ENCODE data around the gene PTGES. TPM values are rescaled to one million over a fixed set of nuclear protein-coding genes. Genes with fewer than 3 reads are reported as not detected.

Gene PTGES
- total RNA-seq, 1 experiment from 2014 or later = 4.0 TPM

DNA sequence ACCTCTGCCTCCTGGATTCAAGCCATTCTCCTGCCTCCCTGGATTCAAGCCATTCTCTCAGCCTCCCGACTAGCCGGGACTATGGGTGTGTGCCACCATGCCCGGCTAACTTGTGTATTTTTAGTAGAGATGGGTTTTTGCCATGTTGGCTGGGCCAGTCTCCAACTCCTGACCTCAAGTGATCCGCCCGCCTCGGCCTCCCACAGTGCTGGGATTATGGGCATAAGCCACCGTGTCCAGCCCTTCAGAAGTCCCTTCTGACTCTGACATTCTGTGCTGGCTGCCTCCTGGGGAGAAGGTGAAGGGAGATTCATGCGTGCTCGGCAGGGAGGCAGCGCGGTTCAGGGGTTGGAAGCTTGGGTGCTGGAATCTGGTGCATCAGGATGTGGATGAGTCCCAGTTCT, 58.6 kb downstream of the PTGES start:
- intact Hi-C loops (cut with micrococcal nuclease; ENCODE audit: unreplicated experiment) = no loop called here
- POLR2A ChIA-PET = no interaction called here
- Mint-ChIP-seq H3K4me3 (ENCODE audit: unreplicated experiment) (no peak overlapping the region), H3K27me3 (ENCODE audit: insufficient read depth, unreplicated experiment) (peaks cover 6% of the 10 kb centered on the region), H3K27ac (ENCODE audit: unreplicated experiment) (no peak overlapping the region), H3K9me3 (ENCODE audit: unreplicated experiment) (no peaks in the 10 kb centered on the region), H3K36me3 (ENCODE audit: insufficient read depth, unreplicated experiment) (no peaks in the 10 kb centered on the region), H3K4me1 (ENCODE audit: low read depth, unreplicated experiment) (peaks cover 5% of the 10 kb centered on the region)
- Histone ChIP-seq H3K36me3 (ENCODE audit: control insufficient read depth, insufficient read depth, low read length) (no peaks in the 10 kb centered on the region), H3K27me3 (replicated peaks; ENCODE audit: control insufficient read depth, insufficient read depth, low read length) (peaks cover 2% of the 10 kb centered on the region), H3K4me1 (no peaks in the 10 kb centered on the region), H3K4me3 (ENCODE audit: low read depth, low read length) (no peak overlapping the region), H3K9me3 (no peaks in the 10 kb centered on the region)
- TF ChIP-seq, protein P1, sequence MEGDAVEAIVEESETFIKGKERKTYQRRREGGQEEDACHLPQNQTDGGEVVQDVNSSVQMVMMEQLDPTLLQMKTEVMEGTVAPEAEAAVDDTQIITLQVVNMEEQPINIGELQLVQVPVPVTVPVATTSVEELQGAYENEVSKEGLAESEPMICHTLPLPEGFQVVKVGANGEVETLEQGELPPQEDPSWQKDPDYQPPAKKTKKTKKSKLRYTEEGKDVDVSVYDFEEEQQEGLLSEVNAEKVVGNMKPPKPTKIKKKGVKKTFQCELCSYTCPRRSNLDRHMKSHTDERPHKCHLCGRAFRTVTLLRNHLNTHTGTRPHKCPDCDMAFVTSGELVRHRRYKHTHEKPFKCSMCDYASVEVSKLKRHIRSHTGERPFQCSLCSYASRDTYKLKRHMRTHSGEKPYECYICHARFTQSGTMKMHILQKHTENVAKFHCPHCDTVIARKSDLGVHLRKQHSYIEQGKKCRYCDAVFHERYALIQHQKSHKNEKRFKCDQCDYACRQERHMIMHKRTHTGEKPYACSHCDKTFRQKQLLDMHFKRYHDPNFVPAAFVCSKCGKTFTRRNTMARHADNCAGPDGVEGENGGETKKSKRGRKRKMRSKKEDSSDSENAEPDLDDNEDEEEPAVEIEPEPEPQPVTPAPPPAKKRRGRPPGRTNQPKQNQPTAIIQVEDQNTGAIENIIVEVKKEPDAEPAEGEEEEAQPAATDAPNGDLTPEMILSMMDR (IDR thresholded peaks at IDR 0.05; ENCODE audit: insufficient read depth in 1 of 2, low read depth in 1 of 2, low read length in 1 of 2, severe bottlenecking in 1 of 2, unreplicated experiment in 1 of 2) = no peak
- BruUV-seq (replicated peaks) = no TSS peak
- CTCF ChIA-PET = no interaction called here
- DNase-seq = no peak

DNA sequence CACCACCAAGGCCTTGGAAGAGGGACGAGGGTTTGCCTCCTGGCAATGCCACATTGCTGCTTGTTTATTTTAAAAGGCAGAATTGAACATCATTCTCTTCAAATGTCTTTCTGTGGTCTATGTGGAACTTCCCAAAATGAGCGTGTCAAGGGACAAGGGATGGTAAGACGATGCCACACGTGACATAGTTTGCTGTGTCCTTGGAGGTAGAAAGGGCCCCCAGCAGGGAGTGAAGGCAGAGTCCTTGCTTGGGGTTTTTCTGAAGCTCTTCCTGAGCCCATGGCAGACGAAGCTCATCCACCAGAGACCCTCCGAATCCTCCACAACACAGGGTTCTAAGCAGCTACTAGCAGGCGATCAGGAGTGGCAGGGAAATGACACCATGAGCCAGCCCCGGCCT, 59.1 kb downstream of the PTGES start:
- TF ChIP-seq, protein P1 (IDR thresholded peaks at IDR 0.05; ENCODE audit: insufficient read depth in 1 of 2, low read depth in 1 of 2, low read length in 1 of 2, severe bottlenecking in 1 of 2, unreplicated experiment in 1 of 2) = no peak
- CTCF ChIA-PET = interaction anchor here (0.6 kb wide), 1 partner anchor 1624 kb away, joined by 7 read pairs; no protein-coding TSS in a partner anchor
- Mint-ChIP-seq H3K27me3 (ENCODE audit: insufficient read depth, unreplicated experiment) (peaks cover 6% of the 10 kb centered on the region), H3K4me3 (ENCODE audit: unreplicated experiment) (no peak overlapping the region), H3K4me1 (ENCODE audit: low read depth, unreplicated experiment) (peaks cover 5% of the 10 kb centered on the region), H3K9me3 (ENCODE audit: unreplicated experiment) (no peaks in the 10 kb centered on the region), H3K27ac (ENCODE audit: unreplicated experiment) (no peak overlapping the region), H3K36me3 (ENCODE audit: insufficient read depth, unreplicated experiment) (no peaks in the 10 kb centered on the region)
- H3K4me1 ChIP-seq = no peaks in the 10 kb centered on the region
- no TSS peak for BruUV-seq (replicated peaks)
- H3K4me3 ChIP-seq (ENCODE audit: low read depth, low read length) = no peak overlapping the region
- H3K27me3 ChIP-seq (replicated peaks; ENCODE audit: control insufficient read depth, insufficient read depth, low read length) = peaks cover 2% of the 10 kb centered on the region
- no peaks in the 10 kb centered on the region for H3K36me3 ChIP-seq (ENCODE audit: control insufficient read depth, insufficient read depth, low read length)
- POLR2A ChIA-PET = no interaction called here
- no peak for DNase-seq
- intact Hi-C loops (cut with micrococcal nuclease; ENCODE audit: unreplicated experiment) = no loop called here
- no peaks in the 10 kb centered on the region for H3K9me3 ChIP-seq

DNA sequence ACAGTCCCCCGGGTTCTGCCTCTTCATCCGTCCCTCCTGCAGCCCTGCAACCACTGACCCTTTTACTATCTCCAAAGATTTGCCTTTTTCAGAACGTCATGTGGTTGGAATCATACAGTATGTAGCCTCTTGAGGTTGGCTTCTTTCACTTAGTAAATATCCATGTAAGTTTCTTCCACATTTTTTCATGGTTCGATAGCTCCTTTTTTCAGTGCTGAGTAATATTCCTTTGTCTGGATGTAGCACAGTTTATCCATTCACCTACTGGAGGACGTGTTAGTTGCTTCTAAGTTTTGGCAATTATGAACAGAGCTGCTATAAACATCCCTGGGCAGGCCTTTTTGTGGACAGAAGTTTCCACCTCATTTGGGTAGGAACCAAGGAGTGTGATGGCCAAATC, 60.3 kb downstream of the PTGES start:
- Histone ChIP-seq H3K4me1 (no peaks in the 10 kb centered on the region), H3K4me3 (ENCODE audit: low read depth, low read length) (no peak overlapping the region), H3K9me3 (no peaks in the 10 kb centered on the region), H3K27me3 (replicated peaks; ENCODE audit: control insufficient read depth, insufficient read depth, low read length) (peaks cover 2% of the 10 kb centered on the region), H3K36me3 (ENCODE audit: control insufficient read depth, insufficient read depth, low read length) (no peaks in the 10 kb centered on the region)
- TF ChIP-seq, protein P1 (IDR thresholded peaks at IDR 0.05; ENCODE audit: insufficient read depth in 1 of 2, low read depth in 1 of 2, low read length in 1 of 2, severe bottlenecking in 1 of 2, unreplicated experiment in 1 of 2) = no peak
- DNase-seq = no peak
- CTCF ChIA-PET = interaction anchor here (0.6 kb wide), 1 partner anchor 833 kb away, joined by 3 read pairs; no protein-coding TSS in a partner anchor
- no peaks in the 10 kb centered on the region for H3K9me3 Mint-ChIP-seq (ENCODE audit: unreplicated experiment)
- H3K4me3 Mint-ChIP-seq (ENCODE audit: unreplicated experiment) = no peak overlapping the region
- POLR2A ChIA-PET = no interaction called here
- intact Hi-C loops (cut with micrococcal nuclease; ENCODE audit: unreplicated experiment) = no loop called here
- no TSS peak for BruUV-seq (replicated peaks)
- H3K27ac Mint-ChIP-seq (ENCODE audit: unreplicated experiment) = no peak overlapping the region
- peaks cover 5% of the 10 kb centered on the region for H3K4me1 Mint-ChIP-seq (ENCODE audit: low read depth, unreplicated experiment)
- peaks cover 6% of the 10 kb centered on the region for H3K27me3 Mint-ChIP-seq (ENCODE audit: insufficient read depth, unreplicated experiment)
- no peaks in the 10 kb centered on the region for H3K36me3 Mint-ChIP-seq (ENCODE audit: insufficient read depth, unreplicated experiment)

Other genes with a start within 250 kb of the PTGES start
- not detected in 2 replicates for gene C9orf50, start 131.9 kb downstream of the PTGES start, total RNA-seq (2022)
- 44.1 and 51.6 TPM in 2 replicates for gene NTMT1, start 126.9 kb downstream of the PTGES start, total RNA-seq (2022)
- 17.4 and 18.1 TPM in 2 replicates for gene ASB6, start 110.9 kb downstream of the PTGES start, total RNA-seq (2022)
- not detected in 2 replicates for gene PRRX2, start 87.4 kb downstream of the PTGES start, total RNA-seq (2022)
- gene TOR1B, start 50.1 kb upstream of the PTGES start, total RNA-seq (2022) = 22.8 and 28.0 TPM in 2 replicates
- 31.8 and 32.2 TPM in 2 replicates for gene TOR1A, start 71.1 kb upstream of the PTGES start, total RNA-seq (2022)
- gene C9orf78, start 82.2 kb upstream of the PTGES start, total RNA-seq (2022) = 38.3 and 44.1 TPM in 2 replicates
- gene USP20, start 82.4 kb upstream of the PTGES start, total RNA-seq (2022) = 13.9 and 16.5 TPM in 2 replicates